Mucosa of descending colon (tissue), 3 donors: ENCODE data around the gene MON1B. TPM values are rescaled to one million over a fixed set of nuclear protein-coding genes. Genes with fewer than 3 reads are reported as not detected.
A peak's percentile ranks its signal among the peaks of the same experiment; 100 is the strongest.

Experiments
- ATAC-seq: fragments of 200-7000 bp; cut with Tn5 transposase; one replicate; pipeline ENCODE4 v1.9.1; 2020; ENCODE audit warnings: mild to moderate bottlenecking, moderate library complexity
- DNase-seq, 3 donors: peaks; one replicate each; pipeline ENCODE4 v3.0.0-alpha.2; 2020
- H3K36me3 ChIP-seq: fragments of 200-600 bp; one replicate; pipeline ENCODE4 v1.8.0; 2021; ENCODE audit warnings: low read depth, mild to moderate bottlenecking
- H3K4me1 ChIP-seq: fragments of 200-600 bp; one replicate; pipeline ENCODE4 v1.8.0; 2021; ENCODE audit warnings: low read depth, mild to moderate bottlenecking
- H3K4me3 ChIP-seq: fragments of 200-600 bp; one replicate; pipeline ENCODE4 v1.8.0; 2021; ENCODE audit warnings: mild to moderate bottlenecking
- H3K9me3 ChIP-seq: fragments of 200-600 bp; one replicate; pipeline ENCODE4 v1.8.0; 2021; ENCODE audit warnings: mild to moderate bottlenecking
- intact Hi-C, 2 donors: fragments of 100-400 bp; cut with DNase I in 1 of 2; cut with micrococcal nuclease in 1 of 2; formaldehyde crosslinking; loops; one replicate each; pipeline versions ENCODE4 v1.11.0 to v1.11.1; 2022; cut with DNase I, micrococcal nuclease
- total RNA-seq, 3 donors: library from RNA; stranded (reverse); fragmentation: NEBNext Ultra II Directional in 2 of 3; extraction: Animal tissue kit (Norgen Biotek cat#: 25700) in 2 of 3; gene quantifications; one replicate each; pipeline versions ENCODE4 v1.2.1 to v1.2.4, GENCODE V29; 2021 to 2023
- TF ChIP-seq, protein P1 (sequence below): fragments of 200-600 bp; IDR thresholded peaks from one replicate; pipeline ENCODE4 v1.8.0; 2022; ENCODE audit warnings: antibody characterized with exemption, mild to moderate bottlenecking
- donor health status: DM: no; HTN: no; CAD: no; lungs with moderate emphysema.
- donor health status: DM: no; HTN: no; CAD: no.
- donor health status: DM: no; HTN: yes; CAD: no.

The MON1B gene
- total RNA-seq, 3 donors from 2014 or later = 54.8 to 83.8 (median 72.7) TPM

DNA sequence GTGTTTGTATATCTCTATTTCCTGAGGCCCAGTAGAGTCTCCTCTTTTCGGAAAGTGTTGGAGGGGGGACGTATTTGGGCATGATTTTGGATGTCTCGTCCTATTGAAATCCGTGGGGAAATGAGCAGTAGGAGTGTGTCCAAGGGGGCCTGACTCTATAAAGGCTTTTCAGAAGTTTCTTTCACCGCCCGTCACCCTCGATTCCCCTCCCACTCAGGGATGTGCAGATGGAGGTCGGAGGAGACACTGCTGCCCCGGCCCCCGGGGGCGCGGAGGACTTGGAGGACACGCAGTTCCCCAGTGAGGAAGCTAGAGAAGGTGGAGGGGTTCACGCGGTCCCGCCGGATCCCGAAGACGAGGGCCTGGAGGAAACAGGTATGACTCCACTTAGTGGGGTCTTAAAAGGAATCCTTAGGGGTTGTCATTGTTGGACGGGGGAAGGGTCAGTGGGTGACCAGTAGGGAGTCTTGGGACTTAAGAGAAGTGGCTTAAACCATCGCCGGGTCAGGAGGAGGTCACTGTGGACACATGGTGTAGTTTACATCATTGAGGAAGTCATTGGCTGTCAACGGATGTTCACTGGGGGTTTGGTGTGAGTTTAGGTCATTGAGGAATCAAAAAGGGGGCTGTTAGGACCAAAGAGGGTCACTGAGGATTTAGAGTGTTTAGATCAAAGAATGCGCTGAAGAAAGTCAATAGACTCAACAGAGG, 424 bp downstream of the MON1B start:
- Histone ChIP-seq H3K4me1 (peaks cover 11% of the 10 kb centered on the region), H3K36me3 (peaks cover 13% of the 10 kb centered on the region), H3K4me3 (peak overlapping the region; percentile 67), H3K9me3 (no peaks in the 10 kb centered on the region)
- ATAC-seq = no peak
- TF ChIP-seq, protein P1, sequence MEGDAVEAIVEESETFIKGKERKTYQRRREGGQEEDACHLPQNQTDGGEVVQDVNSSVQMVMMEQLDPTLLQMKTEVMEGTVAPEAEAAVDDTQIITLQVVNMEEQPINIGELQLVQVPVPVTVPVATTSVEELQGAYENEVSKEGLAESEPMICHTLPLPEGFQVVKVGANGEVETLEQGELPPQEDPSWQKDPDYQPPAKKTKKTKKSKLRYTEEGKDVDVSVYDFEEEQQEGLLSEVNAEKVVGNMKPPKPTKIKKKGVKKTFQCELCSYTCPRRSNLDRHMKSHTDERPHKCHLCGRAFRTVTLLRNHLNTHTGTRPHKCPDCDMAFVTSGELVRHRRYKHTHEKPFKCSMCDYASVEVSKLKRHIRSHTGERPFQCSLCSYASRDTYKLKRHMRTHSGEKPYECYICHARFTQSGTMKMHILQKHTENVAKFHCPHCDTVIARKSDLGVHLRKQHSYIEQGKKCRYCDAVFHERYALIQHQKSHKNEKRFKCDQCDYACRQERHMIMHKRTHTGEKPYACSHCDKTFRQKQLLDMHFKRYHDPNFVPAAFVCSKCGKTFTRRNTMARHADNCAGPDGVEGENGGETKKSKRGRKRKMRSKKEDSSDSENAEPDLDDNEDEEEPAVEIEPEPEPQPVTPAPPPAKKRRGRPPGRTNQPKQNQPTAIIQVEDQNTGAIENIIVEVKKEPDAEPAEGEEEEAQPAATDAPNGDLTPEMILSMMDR = no peak
- intact Hi-C loops = no loop called here
- DNase-seq = peak; percentile 42 to 73 (median 62)

GRCh38 chr16:77193377-77193776, 2.4 kb downstream of the MON1B start:
- H3K9me3 ChIP-seq = no peaks in the 10 kb centered on the region
- no peak for DNase-seq
- no peak for ATAC-seq
- intact Hi-C loops = no loop called here
- no peak overlapping the region for H3K4me3 ChIP-seq
- H3K36me3 ChIP-seq = peaks cover 13% of the 10 kb centered on the region
- H3K4me1 ChIP-seq = peaks cover 11% of the 10 kb centered on the region
- TF ChIP-seq, protein P1 = no peak

DNA sequence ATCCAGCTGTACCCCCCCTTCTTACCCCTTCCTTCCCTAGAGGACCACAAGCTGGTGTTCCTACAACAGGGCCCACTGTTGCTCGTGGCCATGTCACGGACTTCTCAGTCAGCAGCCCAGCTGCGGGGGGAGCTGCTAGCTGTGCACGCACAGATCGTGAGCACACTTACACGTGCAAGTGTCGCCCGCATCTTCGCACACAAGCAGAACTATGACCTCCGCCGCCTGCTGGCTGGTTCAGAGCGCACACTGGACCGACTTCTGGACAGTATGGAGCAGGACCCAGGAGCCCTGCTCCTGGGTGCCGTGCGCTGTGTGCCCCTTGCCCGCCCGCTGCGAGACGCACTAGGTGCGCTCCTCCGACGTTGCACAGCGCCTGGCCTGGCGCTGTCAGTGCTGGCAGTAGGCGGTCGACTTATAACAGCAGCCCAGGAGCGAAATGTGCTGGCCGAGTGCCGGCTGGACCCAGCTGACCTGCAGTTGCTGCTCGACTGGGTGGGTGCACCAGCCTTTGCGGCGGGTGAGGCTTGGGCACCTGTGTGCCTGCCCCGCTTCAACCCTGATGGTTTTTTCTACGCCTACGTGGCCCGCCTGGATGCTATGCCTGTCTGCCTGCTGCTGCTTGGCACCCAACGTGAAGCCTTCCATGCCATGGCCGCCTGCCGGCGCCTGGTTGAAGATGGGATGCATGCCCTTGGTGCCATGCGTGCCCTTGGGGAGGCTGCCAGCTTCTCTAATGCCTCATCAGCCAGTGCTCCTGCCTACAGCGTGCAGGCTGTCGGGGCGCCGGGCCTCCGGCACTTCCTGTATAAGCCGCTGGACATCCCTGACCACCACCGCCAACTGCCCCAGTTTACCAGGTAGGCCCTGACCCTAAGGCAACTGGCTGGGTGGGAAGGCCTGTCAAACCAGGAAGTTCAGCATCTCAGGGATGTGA, 3.6 kb downstream of the MON1B start:
- Histone ChIP-seq H3K36me3 (peaks cover 15% of the 10 kb centered on the region), H3K4me3 (no peak overlapping the region)
- intact Hi-C loops = no loop called here

GRCh38 chr16:77195411-77195810, 4.4 kb downstream of the MON1B start:
- TF ChIP-seq, protein P1 = no peak
- peaks cover 16% of the 10 kb centered on the region for H3K36me3 ChIP-seq
- H3K4me3 ChIP-seq = no peak overlapping the region
- ATAC-seq = no peak
- H3K4me1 ChIP-seq = peaks cover 11% of the 10 kb centered on the region
- intact Hi-C loops = no loop called here
- no peak for DNase-seq
- H3K9me3 ChIP-seq = no peaks in the 10 kb centered on the region

More for the DNA sequence above, 3.6 kb downstream of the MON1B start:
- no peak for DNase-seq
- no peaks in the 10 kb centered on the region for H3K9me3 ChIP-seq
- TF ChIP-seq, protein P1 = no peak
- no peak for ATAC-seq
- H3K4me1 ChIP-seq = peaks cover 11% of the 10 kb centered on the region

GRCh38 chr16:77197747-77198146, 6.8 kb downstream of the MON1B start:
- ATAC-seq (no peak), DNase-seq (no peak)
- H3K9me3 ChIP-seq = no peaks in the 10 kb centered on the region
- H3K4me3 ChIP-seq = no peak overlapping the region
- peaks cover 16% of the 10 kb centered on the region for H3K36me3 ChIP-seq
- H3K4me1 ChIP-seq = no peaks in the 10 kb centered on the region
- TF ChIP-seq, protein P1 = no peak
- intact Hi-C loops = no loop called here
